GM12872 (cell line): Measurements from ENCODE around the gene KLK5.

ENCODE experiments used
- TF ChIP-seq, protein P1 (sequence below): IDR thresholded peaks from 3 replicates; pipeline ENCODE4 v1.5.1; 2011; ENCODE audit warnings: low read depth, mild to moderate bottlenecking, low read length, moderate library complexity; ENCODE audit not compliant: insufficient read depth

The KLK5 gene

DNA sequence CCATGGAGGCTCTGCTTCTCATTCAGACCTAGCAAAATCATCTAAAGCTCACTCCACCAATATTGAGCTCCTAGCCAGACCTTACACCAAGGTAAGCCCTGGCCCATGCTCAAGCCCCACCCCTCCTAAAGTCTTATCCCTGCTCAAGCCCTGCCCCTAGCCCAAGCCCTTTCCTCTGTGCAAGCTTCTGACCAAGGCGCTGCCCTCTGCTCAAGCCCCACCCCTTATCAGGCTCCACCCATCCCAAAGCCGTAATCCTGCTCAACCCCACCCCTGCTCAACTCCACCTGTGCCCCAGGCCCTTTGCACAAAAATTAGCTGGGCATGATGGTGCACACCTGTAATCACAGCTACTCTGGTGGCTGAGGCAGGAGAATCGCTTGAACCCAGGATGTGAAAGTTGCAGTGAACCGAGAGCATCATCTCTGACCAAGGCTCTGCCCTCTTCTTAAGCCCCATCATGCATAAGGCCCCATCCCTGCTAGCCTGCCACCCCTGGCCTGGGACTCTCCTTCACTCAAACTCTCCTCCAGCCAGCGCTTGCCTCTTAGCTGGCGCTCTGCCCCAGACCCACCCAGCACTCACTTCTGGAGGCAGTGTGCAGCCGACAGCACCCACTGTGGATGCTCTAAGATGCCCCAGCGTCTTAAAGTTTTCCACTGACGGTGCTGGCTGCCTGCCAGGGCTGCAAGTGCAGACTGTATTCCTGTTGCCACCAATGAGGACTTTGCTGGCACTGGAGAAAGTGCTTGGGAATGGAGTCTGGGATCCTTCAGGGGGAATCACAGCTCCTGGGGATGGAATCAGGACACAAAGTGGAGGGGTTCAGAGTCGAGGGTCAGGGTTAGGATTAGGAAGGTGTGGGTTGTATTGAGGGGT, 58.1 kb downstream of the KLK5 start:
- TF ChIP-seq, protein P1, sequence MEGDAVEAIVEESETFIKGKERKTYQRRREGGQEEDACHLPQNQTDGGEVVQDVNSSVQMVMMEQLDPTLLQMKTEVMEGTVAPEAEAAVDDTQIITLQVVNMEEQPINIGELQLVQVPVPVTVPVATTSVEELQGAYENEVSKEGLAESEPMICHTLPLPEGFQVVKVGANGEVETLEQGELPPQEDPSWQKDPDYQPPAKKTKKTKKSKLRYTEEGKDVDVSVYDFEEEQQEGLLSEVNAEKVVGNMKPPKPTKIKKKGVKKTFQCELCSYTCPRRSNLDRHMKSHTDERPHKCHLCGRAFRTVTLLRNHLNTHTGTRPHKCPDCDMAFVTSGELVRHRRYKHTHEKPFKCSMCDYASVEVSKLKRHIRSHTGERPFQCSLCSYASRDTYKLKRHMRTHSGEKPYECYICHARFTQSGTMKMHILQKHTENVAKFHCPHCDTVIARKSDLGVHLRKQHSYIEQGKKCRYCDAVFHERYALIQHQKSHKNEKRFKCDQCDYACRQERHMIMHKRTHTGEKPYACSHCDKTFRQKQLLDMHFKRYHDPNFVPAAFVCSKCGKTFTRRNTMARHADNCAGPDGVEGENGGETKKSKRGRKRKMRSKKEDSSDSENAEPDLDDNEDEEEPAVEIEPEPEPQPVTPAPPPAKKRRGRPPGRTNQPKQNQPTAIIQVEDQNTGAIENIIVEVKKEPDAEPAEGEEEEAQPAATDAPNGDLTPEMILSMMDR, result no peak
